BJ (cell line): ENCODE results near the gene MRTO4. TPM values are rescaled to one million over a fixed set of nuclear protein-coding genes. Genes with fewer than 3 reads are reported as not detected.
"Not testable (repeated sequence)": the region's sequence is repeated elsewhere in the genome, so short reads cannot be mapped to it uniquely, and the experiment has no call there.

Experiments used
- CTCF ChIA-PET: fragments of 350-600 bp; formaldehyde crosslinking; extraction: SDS; loops from one replicate; lab custom pipeline; 2021; ENCODE audit warnings: antibody characterized with exemption, inconsistent platforms; lab: Yijun Ruan, JAX
- POLR2A ChIA-PET: fragments of 300-600 bp; sonication (Branson Sonifier 250); formaldehyde crosslinking; extraction: SDS; loops from one replicate; lab custom pipeline; 2021; ENCODE audit warnings: antibody characterized with exemption; lab: Charles Lee
- DNase-seq: peaks from one replicate; pipeline ENCODE4 v3.0.0-alpha.2; 2011; ENCODE audit warnings: low read depth
- H3K27me3 ChIP-seq: 2 replicates; pipeline ENCODE4 v1.6.0; 2011; ENCODE audit warnings: low read length; ENCODE audit not compliant: control insufficient read depth, insufficient read depth
- H3K36me3 ChIP-seq: 2 replicates; pipeline ENCODE4 v1.5.1; 2011; ENCODE audit warnings: low read length; ENCODE audit not compliant: control insufficient read depth, insufficient read depth
- H3K4me3 ChIP-seq: 2 replicates; pipeline ENCODE4 v1.5.1; 2011; ENCODE audit warnings: low read depth, mild to moderate bottlenecking, control low read depth, low read length
- CTCF ChIP-seq: IDR thresholded peaks from 2 replicates; pipeline ENCODE4 v1.5.1; 2011; ENCODE audit warnings: low read depth, mild to moderate bottlenecking, control low read depth, inconsistent platforms, low read length, moderate library complexity; ENCODE audit not compliant: insufficient read depth
- polyA plus RNA-seq: library from polyadenylated mRNA; depleted of rRNA; stranded (reverse); fragments of >200 nt; gene quantifications from 2 replicates; pipeline ENCODE4 v1.2.3, GENCODE V29; 2011

Gene MRTO4
- polyA plus RNA-seq, 1 experiment, result 37.5 TPM

GRCh38 chr1:19268445-19268844 is 16.8 kb downstream of the MRTO4 start:
- Histone ChIP-seq H3K36me3 (no peaks in the 10 kb centered on the region), H3K4me3 (no peak overlapping the region), H3K27me3 (no peaks in the 10 kb centered on the region)
- DNase-seq, result no peak
- CTCF ChIA-PET, result no interaction called here
- POLR2A ChIA-PET, result no interaction called here
- TF ChIP-seq CTCF, result no peak

GRCh38 chr1:19269427-19270342 is 18.1 kb downstream of the MRTO4 start:
- CTCF ChIA-PET, result interaction anchor here (0.7 to 1.2 kb wide), 2 partner anchors 9 to 381 kb away, joined by 3 read pairs; no protein-coding TSS in a partner anchor
- POLR2A ChIA-PET, DNase-seq, H3K4me3 ChIP-seq, H3K36me3 ChIP-seq, H3K27me3 ChIP-seq: not testable (repeated sequence)
- TF ChIP-seq CTCF, result peak; percentile 16; the same call in 1 of the 2 replicates

- H3K36me3 ChIP-seq, POLR2A ChIA-PET, DNase-seq, H3K4me3 ChIP-seq, H3K27me3 ChIP-seq: not testable (repeated sequence)
- CTCF ChIA-PET, result interaction anchor here (0.6 kb wide), 1 partner anchor 48 kb away, joined by 3 read pairs; no protein-coding TSS in a partner anchor
Measured at GRCh38 chr1:19270343-19270730, 18.7 kb downstream of the MRTO4 start.

GRCh38 chr1:19272064-19272463 is 20.5 kb downstream of the MRTO4 start:
- ChIA-PET POLR2A (no interaction called here), CTCF (no interaction called here)
- no peak overlapping the region for H3K4me3 ChIP-seq
- no peak for DNase-seq
- no peaks in the 10 kb centered on the region for H3K36me3 ChIP-seq
- H3K27me3 ChIP-seq, result no peaks in the 10 kb centered on the region
- no peak for TF ChIP-seq CTCF

- ChIA-PET CTCF (no interaction called here), POLR2A (no interaction called here)
- Histone ChIP-seq H3K4me3 (no peak overlapping the region), H3K36me3 (no peaks in the 10 kb centered on the region), H3K27me3 (no peaks in the 10 kb centered on the region)
- no peak for DNase-seq
- no peak for TF ChIP-seq CTCF
Measured at GRCh38 chr1:19273106-19273843, 21.7 kb downstream of the MRTO4 start.

GRCh38 chr1:19273844-19274531 is 22.4 kb downstream of the MRTO4 start:
- POLR2A ChIA-PET, H3K36me3 ChIP-seq, H3K27me3 ChIP-seq, H3K4me3 ChIP-seq, DNase-seq, CTCF ChIA-PET: not testable (repeated sequence)
